HL-60/S4 treated with phorbol 12-myristate 13-acetate at 8.2 ng/mL for 4 days and 3 days (cell line): Measurements from ENCODE around the gene TMEM190.
"Not testable (repeated sequence)": the region's sequence is repeated elsewhere in the genome, so short reads cannot be mapped to it uniquely, and the experiment has no call there.

Experiments
- in situ Hi-C: fragments of 300-500 bp; cut with MboI; formaldehyde crosslinking; loops from 2 replicates; pipeline ENCODE4 v1.15.0; 2022; ENCODE audit warnings: low sequenced_read_pairs

TMEM190 gene

DNA sequence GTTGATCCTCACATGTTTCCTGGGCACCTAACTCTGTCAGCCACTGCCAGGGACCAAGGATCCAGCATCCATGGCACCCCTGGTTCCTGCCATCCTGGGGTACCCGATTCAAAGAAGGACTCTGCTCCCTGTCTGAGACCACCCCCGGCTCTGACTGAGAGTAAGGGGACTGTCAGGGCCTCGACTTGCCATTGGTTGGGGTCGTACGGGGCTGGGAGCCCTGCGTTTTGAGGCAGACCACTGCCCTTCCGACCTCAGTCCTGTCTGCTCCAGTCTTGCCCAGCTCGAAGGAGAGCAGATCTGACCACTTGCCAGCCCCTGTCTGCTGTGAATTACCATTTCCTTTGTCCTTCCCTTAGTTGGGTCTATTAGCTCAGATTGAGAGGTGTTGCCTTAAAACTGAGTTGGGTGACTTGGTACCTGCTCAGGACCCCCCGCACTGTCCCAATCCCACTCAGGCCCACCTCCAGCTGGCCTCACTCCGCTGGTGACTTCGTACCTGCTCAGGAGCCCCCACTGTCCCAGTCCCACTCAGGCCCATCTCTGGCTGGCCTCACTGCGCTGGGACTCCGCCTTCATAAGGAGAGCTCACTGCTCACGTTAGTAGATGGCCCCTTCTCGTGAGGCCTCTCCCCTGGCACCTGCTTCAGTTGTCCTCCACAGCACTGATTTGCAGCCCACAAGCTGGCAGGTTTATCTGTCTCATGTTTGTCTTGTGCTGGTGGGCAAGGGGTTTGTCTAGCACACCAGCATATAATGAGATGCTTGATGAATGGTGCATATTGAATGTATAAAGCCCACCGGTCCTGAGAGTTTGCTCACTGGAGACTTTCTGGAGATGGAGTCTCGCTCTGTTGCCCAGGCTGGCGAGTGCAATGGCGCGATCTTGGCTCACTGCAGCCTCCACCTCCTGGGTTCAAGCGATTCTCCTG is 13.0 kb downstream of the TMEM190 start:
- in situ Hi-C loops = no loop called here

- in situ Hi-C loops = no loop called here
Measured at GRCh38 chr19:55390461-55390880, 13.8 kb downstream of the TMEM190 start.

- in situ Hi-C loops = no loop called here
Measured at GRCh38 chr19:55391191-55391670, 14.6 kb downstream of the TMEM190 start.

DNA sequence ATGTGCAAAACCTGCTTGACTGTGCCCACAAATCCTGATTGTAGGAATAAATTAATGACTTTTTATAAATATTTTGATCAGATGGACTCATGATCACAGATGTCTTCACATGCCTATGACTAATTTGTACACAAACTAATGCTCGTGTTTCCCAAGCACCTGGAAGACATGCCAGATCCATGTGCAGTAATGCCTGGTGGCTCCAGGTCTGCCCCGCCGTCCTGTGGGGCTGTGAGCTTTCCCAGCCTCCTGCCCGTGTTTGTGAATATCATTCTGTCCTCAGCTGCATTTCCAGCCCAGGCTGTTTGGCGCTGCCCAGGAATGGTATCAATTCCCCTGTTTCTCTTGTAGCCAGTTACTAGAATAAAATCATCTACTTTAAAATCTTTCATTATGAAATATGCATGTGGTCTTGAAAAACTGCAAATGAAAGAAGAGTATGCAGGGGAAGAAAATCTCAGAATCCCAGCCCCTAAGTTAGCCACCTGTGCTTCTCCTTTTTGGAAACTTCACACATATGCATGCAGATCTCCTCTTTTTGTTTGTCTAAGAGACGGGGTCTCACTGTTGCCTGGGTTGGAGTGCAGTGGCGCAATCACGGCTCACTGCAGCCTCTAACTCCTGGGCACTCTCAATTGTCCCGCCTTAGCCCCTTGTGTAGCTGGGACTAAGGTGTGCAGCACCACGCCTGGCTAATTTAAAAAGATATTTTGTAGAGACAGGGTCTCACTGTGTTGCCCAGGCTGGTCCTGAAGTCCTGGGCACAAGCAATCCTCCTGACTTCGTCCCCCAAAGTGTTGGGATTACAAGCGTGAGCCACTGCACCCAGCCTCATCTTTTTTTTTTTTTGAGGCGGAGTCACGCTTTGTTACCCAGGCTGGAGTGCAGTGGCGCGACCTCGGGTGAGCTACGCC is 15.3 kb downstream of the TMEM190 start:
- in situ Hi-C loops = no loop called here

DNA sequence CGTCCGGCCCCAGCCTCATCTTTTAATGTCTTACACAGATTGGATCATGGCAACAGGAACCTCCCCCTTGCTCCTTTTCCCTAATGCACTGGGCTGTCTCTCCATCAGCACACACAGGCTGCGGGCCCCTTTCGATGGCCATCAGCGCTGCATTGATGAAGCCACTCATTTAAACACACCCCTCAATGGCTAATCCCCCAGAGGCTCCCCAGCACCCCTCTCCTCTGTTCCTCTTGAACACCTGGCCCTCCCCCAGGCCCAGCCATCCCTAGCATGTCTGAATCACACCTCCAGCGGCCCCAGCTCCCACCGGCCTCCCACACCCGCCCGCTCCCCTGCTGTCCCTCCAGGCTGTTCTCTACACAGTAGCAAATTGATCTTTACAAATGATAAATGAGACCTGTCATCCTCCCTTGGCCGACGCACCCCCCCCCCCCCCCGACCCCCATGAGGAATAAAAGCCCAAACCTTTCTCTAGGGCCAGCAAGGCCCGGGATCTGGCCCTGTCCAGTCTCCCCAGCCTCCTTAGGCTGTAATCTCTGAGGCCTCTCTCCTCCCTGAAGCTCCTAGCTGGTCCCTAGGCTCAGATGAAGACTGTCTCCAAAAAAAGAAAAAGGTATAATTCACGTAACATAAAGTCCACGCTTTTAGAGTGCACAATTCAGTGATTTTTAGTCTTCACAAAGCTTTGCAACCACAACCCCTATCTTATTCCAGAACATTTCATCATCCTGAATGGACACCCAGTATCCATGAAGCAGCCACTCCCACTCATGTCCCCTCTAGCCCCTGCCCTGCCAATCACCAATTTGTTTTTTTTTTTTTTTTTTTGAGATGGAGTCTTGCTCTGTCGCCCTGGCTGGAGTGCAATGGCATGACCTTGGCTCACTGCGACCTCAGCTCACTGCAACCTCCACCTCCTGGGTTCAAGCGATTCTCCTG is 16.5 kb downstream of the TMEM190 start:
- in situ Hi-C loops = no loop called here

DNA sequence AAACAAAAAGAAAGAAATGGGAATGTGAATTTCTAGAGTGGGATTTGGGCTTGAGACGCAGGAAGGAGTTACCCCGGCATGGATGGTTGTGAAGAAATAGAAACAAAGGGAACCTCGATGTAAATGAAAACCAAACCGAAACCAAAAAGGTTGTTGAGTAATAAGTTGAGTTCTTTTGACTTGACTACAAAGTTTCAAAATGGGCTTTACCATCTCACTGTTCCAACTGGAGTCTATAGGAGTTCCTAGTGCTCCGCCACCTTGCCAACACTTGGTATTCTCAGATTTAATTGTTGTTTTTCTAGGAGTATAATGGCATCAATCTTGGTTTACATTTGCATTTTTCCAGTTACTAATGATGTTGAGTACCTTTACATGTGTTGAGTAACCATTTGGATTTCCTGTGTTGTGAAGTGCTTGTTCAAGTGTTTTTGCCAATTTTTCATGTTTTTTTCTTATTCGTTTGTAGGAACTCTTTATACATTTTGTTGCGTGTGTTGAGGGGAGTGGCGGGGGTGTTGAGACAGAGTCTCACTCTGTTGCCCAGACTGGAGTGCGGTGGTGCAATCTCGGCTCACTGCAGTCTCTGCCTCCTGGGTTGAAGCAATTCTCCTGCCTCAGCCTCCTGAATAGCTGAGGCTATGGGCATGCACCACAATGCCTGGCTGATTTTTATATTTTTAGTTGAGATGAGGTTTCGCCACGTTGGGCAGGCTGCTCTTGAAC is 21.7 kb downstream of the TMEM190 start:
- in situ Hi-C loops = no loop called here

- in situ Hi-C loops = no loop called here
Measured at GRCh38 chr19:55400281-55401087, 23.9 kb downstream of the TMEM190 start.

DNA sequence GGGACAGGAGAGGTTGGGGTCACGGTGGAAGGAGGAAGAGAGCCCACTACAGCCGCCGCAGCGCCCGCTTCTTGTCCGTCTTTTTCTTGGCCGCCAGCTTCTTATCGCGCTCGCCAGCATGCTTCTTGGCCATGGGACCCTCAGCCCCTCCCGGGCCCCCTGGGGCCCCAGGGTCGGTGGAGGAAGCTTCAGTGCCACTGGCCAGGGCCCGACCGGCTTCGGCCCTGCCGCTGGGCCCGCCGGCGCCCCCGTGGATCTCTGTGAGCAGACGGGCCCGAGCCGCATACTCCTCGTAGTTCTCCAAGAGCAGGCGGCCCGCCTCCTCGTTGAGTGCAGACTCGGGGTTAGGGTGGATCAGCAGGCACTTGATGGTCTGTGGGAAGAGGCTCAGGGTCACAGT is 24.8 kb downstream of the TMEM190 start:
- in situ Hi-C loops = not testable (repeated sequence)

DNA sequence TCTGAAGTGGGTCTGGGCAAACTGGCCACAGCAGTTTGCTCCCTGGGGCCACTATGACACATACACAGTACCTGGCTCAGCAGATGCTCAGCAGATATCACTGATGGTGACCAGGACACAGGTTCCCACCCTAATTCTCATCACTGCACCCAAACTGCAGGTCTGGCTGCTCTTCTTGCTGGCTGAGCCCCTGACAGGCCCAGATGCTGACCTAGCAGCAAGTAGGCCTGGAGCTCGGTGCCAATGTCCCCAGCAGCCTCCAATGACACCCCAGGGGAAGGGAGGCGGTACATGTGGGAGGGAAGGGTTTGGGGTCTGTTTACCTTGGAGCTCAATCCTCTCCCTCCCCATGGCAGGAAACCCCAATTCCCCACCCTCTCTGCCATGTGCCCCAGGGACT is 25.9 kb downstream of the TMEM190 start:
- in situ Hi-C loops = no loop called here

GRCh38 chr19:55405638-55406037 is 29.0 kb downstream of the TMEM190 start:
- in situ Hi-C loops = no loop called here

DNA sequence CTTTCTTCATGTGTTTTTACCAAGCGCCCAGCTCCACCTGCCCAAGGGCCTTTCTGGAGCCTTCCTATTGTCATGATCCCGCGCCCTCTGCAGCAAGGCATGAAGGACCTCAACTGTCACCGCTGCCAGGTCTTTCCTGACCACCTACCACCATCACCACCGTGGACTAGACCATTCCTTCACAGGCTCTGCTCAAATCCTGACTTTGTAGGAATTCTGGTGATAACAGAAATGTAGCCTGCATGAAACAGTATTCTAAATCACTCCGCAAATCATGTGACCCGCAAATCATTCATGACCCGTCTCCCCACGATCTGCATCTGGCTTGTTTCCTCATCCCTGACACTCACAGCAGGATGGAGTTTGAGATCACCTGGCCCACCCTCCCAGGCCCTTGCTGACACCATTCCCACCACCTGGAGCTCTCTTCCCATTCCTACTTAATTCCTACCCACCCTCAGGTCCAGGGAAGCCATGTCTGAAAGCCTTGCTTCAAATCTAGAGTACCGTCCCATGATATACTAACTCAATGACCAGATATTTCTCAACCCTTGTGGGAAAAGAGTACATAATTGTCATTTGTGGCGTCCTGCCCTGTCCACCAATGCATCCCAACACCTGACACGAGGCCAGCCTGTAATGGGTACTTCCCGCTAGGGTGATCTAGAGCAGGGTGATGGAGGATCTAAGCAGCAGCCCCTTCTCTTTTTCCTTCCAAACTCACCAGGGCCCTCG is 29.6 kb downstream of the TMEM190 start:
- in situ Hi-C loops = no loop called here

DNA sequence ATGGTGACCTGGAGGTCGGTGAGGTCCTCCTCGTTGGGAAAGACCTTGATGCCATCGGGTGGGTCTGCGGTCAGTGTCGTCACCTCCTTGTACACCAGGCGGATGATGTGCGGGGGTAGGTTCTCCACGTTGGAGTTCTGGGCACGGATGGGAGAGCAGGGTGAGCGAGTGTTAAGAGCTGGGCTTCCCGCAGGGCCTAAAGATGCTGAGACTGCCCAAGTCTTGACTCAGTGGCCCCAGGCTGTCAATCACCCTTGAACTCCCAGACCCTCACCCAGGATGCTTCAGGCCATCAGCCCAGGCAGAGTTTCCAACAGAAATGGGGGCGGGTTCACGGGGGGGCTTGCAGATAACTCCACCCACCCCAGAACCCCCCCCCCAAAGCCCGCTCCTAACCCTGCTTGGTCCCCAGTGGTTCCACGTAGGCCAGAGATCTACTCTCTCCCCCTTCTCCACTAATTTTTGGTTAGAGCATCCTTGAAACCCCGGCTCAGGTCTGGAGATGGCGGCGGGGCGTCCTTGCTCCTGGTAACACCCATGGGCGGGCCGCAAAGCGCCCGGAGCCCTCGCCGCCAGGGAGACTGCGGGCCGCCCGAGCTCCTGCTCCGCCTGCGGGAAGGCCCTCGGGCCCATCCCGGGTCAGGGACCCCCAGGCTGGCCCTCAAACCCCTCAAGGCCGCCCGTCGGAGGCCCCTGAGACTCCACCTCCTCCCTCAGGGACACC is 30.4 kb downstream of the TMEM190 start:
- in situ Hi-C loops = no loop called here

GRCh38 chr19:55407550-55407799 is 30.8 kb downstream of the TMEM190 start, which contains the start of gene UBE2S:
Gene UBE2S, minus strand, starts transcription at chr19:55407788. Its CDS starts 199 bp downstream, at chr19:55407589.
- in situ Hi-C loops = not testable (repeated sequence)

- in situ Hi-C loops = no loop called here
Measured at GRCh38 chr19:55407800-55408532, 31.3 kb downstream of the TMEM190 start.

DNA sequence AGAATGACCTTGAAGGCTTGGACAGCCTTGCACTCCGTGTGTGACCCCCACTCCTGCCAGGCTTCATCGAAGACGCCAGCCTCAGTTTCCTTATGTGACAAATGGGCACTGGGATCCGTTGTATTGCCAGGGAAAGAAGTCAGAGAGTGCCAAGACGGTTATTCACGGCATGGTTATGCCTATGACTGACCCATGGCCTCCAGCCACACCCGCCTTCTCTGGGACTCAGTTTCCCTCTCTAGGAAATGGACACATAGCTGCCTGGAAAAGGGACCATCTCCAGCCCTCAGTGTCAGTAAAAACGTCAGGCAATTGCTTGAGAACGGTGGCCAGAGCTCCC is 31.9 kb downstream of the TMEM190 start:
- in situ Hi-C loops = no loop called here

GRCh38 chr19:55409179-55409578 is 32.6 kb downstream of the TMEM190 start:
- in situ Hi-C loops = not testable (repeated sequence)

GRCh38 chr19:55410168-55410567 is 33.5 kb downstream of the TMEM190 start:
- in situ Hi-C loops = no loop called here
